Gastroesophageal sphincter (tissue), 4 donors: ENCODE results near the gene HIRA. TPM values are rescaled to one million over a fixed set of nuclear protein-coding genes. Genes with fewer than 3 reads are reported as not detected.

Source experiments
- ATAC-seq: fragments of 150-250 bp; one replicate; pipeline ENCODE4 v1.9.1; 2016; ENCODE audit warnings: mild to moderate bottlenecking, moderate library complexity
- H3K27ac ChIP-seq, 4 donors: fragments of 200-600 bp; sonication (generic) in 3 of 4; 1 replicate in 3 of 4; 2 replicates in 1 of 4; pipeline ENCODE4 v1.5.1; 2016 to 2019
- H3K27me3 ChIP-seq: fragments of 200-600 bp; sonication (generic); one replicate; pipeline ENCODE4 v1.5.1; 2019
- H3K36me3 ChIP-seq, 2 donors: fragments of 200-600 bp; sonication (generic); one replicate each; pipeline ENCODE4 v1.5.1; 2019; ENCODE audit warnings: control low read depth in 1 of 2
- H3K4me1 ChIP-seq, 3 donors: fragments of 200-600 bp; sonication (generic); 1 replicate in 2 of 3; 2 replicates in 1 of 3; pipeline ENCODE4 v1.5.1; 2016 to 2019; ENCODE audit warnings: control low read depth in 2 of 3
- H3K4me3 ChIP-seq, 2 donors: fragments of 200-600 bp; sonication (generic); one replicate each; pipeline ENCODE4 v1.5.1; 2019; ENCODE audit warnings: mild to moderate bottlenecking in 1 of 2, moderate library complexity in 1 of 2
- H3K9me3 ChIP-seq, 3 donors: fragments of 200-600 bp; sonication (generic); one replicate each; pipeline ENCODE4 v1.5.1; 2017 to 2019; ENCODE audit warnings: control low read depth in 2 of 3
- CTCF ChIP-seq, 4 experiments: fragments of 200-600 bp in 2 of 4; fragments of 450-650 bp in 2 of 4; sonication (generic) in 1 of 4; IDR thresholded peaks; one replicate each; pipeline ENCODE4 v1.5.1; 2017 to 2019; ENCODE audit warnings: antibody characterized with exemption in 4 of 4, mild to moderate bottlenecking in 2 of 4, moderate library complexity in 2 of 4
- EP300 ChIP-seq: sonication (generic); formaldehyde crosslinking; IDR thresholded peaks from one replicate; pipeline ENCODE4 v1.6.1; 2017; ENCODE audit warnings: antibody characterized with exemption, mild to moderate bottlenecking
- POLR2A ChIP-seq, 2 donors: fragments of 450-650 bp; IDR thresholded peaks; one replicate each; pipeline ENCODE4 v1.6.1; 2017; ENCODE audit warnings: antibody characterized with exemption in 2 of 2, mild to moderate bottlenecking in 2 of 2, moderate library complexity in 1 of 2
- POLR2AphosphoS5 ChIP-seq: sonication (generic); formaldehyde crosslinking; IDR thresholded peaks from one replicate; pipeline ENCODE4 v1.6.1; 2017; ENCODE audit warnings: antibody characterized with exemption
- WGBS, 2 donors: methylation state at CpG; one replicate each; pipeline ENCODE4 v1.1.5; 2018; ENCODE audit warnings: low coverage in 1 of 2; 5-methylcytosine and 5-hydroxymethylcytosine counted together
- total RNA-seq, 4 donors: library from RNA; depleted of rRNA; stranded (reverse); fragments of >200 nt; gene quantifications; one replicate each; pipeline ENCODE4 v1.1.0, GENCODE V29; 2016

The HIRA gene
- total RNA-seq, 4 donors from 2014 or later, result 20.5 to 35.6 (median 26.0) TPM

- ATAC-seq, result no peak
- H3K4me3 ChIP-seq, result no peak overlapping the region
- no peaks in the 10 kb centered on the region for H3K9me3 ChIP-seq
- TF ChIP-seq EP300, result no peak
- TF ChIP-seq CTCF (IDR thresholded peaks at IDR 0.05), result no peak
- TF ChIP-seq POLR2A (IDR thresholded peaks at IDR 0.05), result no peak
- no peak for TF ChIP-seq POLR2AphosphoS5
- no peak overlapping the region for H3K27ac ChIP-seq
- no peaks in the 10 kb centered on the region for H3K4me1 ChIP-seq
- peaks cover 0 to 95% of the 10 kb centered on the region in 2 donors for H3K36me3 ChIP-seq
- H3K27me3 ChIP-seq, result no peaks in the 10 kb centered on the region
Measured at GRCh38 chr22:19378344-19378674, 53.2 kb downstream of the HIRA start.

- H3K9me3 ChIP-seq, result no peaks in the 10 kb centered on the region
- no peaks in the 10 kb centered on the region for H3K27me3 ChIP-seq
- 75 to 100% methylated on average over 2 to 8 of the region's 10 CpGs for WGBS, 2 donors
- H3K4me3 ChIP-seq, result no peak overlapping the region
- no peak for TF ChIP-seq CTCF (IDR thresholded peaks at IDR 0.05)
- TF ChIP-seq EP300, result no peak
- TF ChIP-seq POLR2AphosphoS5, result no peak
- TF ChIP-seq POLR2A (IDR thresholded peaks at IDR 0.05), result no peak
- no peaks in the 10 kb centered on the region for H3K4me1 ChIP-seq
- no peak overlapping the region for H3K27ac ChIP-seq
- ATAC-seq, result no peak
- H3K36me3 ChIP-seq, result peaks cover 0 to 95% of the 10 kb centered on the region in 2 donors
Measured at GRCh38 chr22:19377565-19378343, 53.8 kb downstream of the HIRA start.

- peaks cover 0 to 94% of the 10 kb centered on the region in 2 donors for H3K36me3 ChIP-seq
- no peaks in the 10 kb centered on the region for H3K4me1 ChIP-seq
- no peaks in the 10 kb centered on the region for H3K9me3 ChIP-seq
- H3K27me3 ChIP-seq, result no peaks in the 10 kb centered on the region
- no peak for TF ChIP-seq POLR2AphosphoS5
- TF ChIP-seq EP300, result no peak
- no peak for TF ChIP-seq POLR2A (IDR thresholded peaks at IDR 0.05)
- no peak for TF ChIP-seq CTCF (IDR thresholded peaks at IDR 0.05)
- WGBS, 2 donors, result 80% methylated on average over 1 of the region's 2 CpGs; no CpG with 5 or more reads in 1 of the 2 donors
- H3K4me3 ChIP-seq, result no peak overlapping the region
- no peak for ATAC-seq
- no peak overlapping the region for H3K27ac ChIP-seq
Measured at GRCh38 chr22:19376971-19377370, 54.6 kb downstream of the HIRA start.

GRCh38 chr22:19376247-19376646 is 55.3 kb downstream of the HIRA start:
- no peak for ATAC-seq
- no peaks in the 10 kb centered on the region for H3K9me3 ChIP-seq
- 89% methylated on average over 3 of the region's 3 CpGs; no CpG with 5 or more reads in 1 of the 2 donors for WGBS, 2 donors
- H3K4me3 ChIP-seq, result no peak overlapping the region
- H3K27ac ChIP-seq, result no peak overlapping the region
- H3K4me1 ChIP-seq, result no peaks in the 10 kb centered on the region
- TF ChIP-seq POLR2AphosphoS5 (no peak), CTCF (IDR thresholded peaks at IDR 0.05) (no peak), POLR2A (IDR thresholded peaks at IDR 0.05) (no peak), EP300 (no peak)
- H3K36me3 ChIP-seq, result peaks cover 0 to 94% of the 10 kb centered on the region in 2 donors
- no peaks in the 10 kb centered on the region for H3K27me3 ChIP-seq

GRCh38 chr22:19375435-19375834 is 56.1 kb downstream of the HIRA start:
- no peak for TF ChIP-seq POLR2A (IDR thresholded peaks at IDR 0.05)
- Histone ChIP-seq H3K27ac (no peak overlapping the region), H3K4me1 (no peaks in the 10 kb centered on the region), H3K9me3 (no peaks in the 10 kb centered on the region), H3K27me3 (no peaks in the 10 kb centered on the region), H3K36me3 (peaks cover 0 to 94% of the 10 kb centered on the region in 2 donors), H3K4me3 (no peak overlapping the region)
- WGBS, 2 donors, result 94% methylated on average over 5 to 7 of the region's 8 CpGs
- no peak for ATAC-seq
